GM13976 (cell line): ENCODE results near the gene INPP5J.
"Not testable (repeated sequence)": the region's sequence is repeated elsewhere in the genome, so short reads cannot be mapped to it uniquely, and the experiment has no call there.

Experiments
- DNase-seq: peaks from one replicate; pipeline ENCODE4 v3.0.0; 2012; ENCODE audit warnings: low spot score
- CTCF ChIP-seq: IDR thresholded peaks from 2 replicates; pipeline ENCODE4 v1.5.1; 2012; ENCODE audit warnings: borderline replicate concordance, mild to moderate bottlenecking; ENCODE audit not compliant: insufficient read depth; ENCODE audit errors: extremely low read depth, missing control alignments, control extremely low read depth
- in situ Hi-C: fragments of 300-500 bp; cut with MboI; formaldehyde crosslinking; loops from one replicate; pipeline ENCODE4 v1.12.0; 2022; ENCODE audit warnings: low sequenced_read_pairs, mixed read lengths, inconsistent platforms; ENCODE audit not compliant: unreplicated experiment

INPP5J gene

GRCh38 chr22:31155422-31155821 lies 32.7 kb downstream of the INPP5J start:
- no peak for DNase-seq
- TF ChIP-seq CTCF = no peak
- in situ Hi-C loops = no loop called here

- TF ChIP-seq CTCF = no peak
- in situ Hi-C loops = no loop called here
- no peak for DNase-seq
Observed at GRCh38 chr22:31160328-31160978, 37.7 kb downstream of the INPP5J start.

- in situ Hi-C loops = no loop called here
- no peak for TF ChIP-seq CTCF
- no peak for DNase-seq
Observed at GRCh38 chr22:31161386-31161785, 38.6 kb downstream of the INPP5J start.

- TF ChIP-seq CTCF = no peak
- in situ Hi-C loops = no loop called here
- no peak for DNase-seq
Observed at GRCh38 chr22:31162015-31162765, 39.4 kb downstream of the INPP5J start.

GRCh38 chr22:31170971-31171370 lies 48.2 kb downstream of the INPP5J start:
- no peak for TF ChIP-seq CTCF
- no peak for DNase-seq
- in situ Hi-C loops = no loop called here

- in situ Hi-C loops, DNase-seq: not testable (repeated sequence)
Observed at GRCh38 chr22:31171734-31172133, 49.0 kb downstream of the INPP5J start.

- no peak for DNase-seq
- in situ Hi-C loops = no loop called here
- TF ChIP-seq CTCF = no peak
Observed at GRCh38 chr22:31173386-31174145, 50.8 kb downstream of the INPP5J start.
